GM15510 (cell line): ENCODE measurements around the gene MOK.

Source experiments
- POLR2A ChIP-seq: IDR thresholded peaks from 3 replicates; pipeline ENCODE4 v1.6.1; 2011; ENCODE audit warnings: borderline replicate concordance; ENCODE audit not compliant: insufficient read length; ENCODE audit errors: extremely low read depth

Gene MOK

DNA sequence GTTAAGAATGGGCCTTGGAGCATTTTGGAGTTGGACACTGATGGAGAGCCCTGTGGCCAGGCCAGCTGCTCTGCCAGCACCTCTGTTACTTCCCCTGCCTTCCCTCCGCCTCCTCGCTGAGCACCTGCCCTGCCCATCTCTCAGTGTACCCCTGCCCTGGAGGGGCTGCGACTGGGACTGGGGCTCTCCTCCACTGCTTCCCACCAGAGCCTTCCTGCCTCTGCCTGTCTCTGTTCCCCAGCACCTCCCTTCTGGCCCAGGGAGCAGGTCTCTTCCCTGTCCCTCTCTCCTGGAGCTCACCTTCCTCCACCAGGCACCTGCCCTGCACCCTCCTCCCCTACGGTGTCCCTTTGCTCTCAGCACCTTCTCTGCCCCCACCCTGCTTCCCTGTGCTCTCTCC is 103.2 kb downstream of the MOK start:
- no peak for TF ChIP-seq POLR2A

DNA sequence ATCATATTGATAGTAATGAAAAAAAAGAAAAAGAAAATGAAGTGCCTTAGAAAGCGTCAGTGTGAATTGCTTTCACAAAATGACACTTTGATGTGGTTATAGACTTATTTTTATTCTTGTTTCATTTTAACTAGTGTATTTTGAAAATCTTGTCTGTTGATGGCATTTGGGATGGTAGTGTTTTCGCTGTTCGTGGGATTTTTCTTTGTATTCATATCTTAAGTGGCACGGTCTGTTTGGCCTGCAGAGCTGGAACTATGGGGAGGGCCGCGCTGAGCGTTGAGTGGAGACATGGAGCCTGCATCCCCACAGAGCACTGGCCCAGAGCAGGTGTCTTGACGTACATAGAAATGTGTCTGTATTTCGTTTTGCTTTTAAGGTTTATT is 103.6 kb downstream of the MOK start:
- TF ChIP-seq POLR2A, result no peak

- no peak for TF ChIP-seq POLR2A
Measured at GRCh38 chr14:102200690-102201352, 104.1 kb downstream of the MOK start.

DNA sequence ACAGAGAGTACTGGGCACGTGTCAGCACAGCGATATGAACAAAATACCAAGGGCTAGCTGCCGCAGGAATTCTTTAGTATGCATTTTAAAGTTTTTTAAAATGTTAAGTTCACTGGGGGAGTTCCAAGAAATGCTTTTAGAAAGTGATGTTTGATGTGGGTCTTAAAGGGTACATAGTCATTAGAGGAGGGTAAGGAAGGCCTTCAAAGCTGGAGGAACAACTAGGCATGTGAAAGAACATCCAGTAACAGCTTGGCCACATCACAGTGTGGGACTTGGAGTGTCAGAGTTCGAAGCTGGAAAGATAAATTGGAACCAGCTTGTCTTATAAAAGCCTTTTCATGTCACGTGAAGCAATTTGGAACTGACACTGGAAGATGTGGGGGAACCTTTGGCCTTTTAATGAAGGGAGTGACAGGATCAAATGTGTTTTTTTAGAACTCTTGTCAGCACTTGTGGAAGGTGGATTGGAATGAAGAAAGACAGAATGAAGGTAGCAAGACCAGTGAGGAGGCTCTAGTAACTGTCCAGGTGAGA is 107.6 kb downstream of the MOK start:
- no peak for TF ChIP-seq POLR2A

DNA sequence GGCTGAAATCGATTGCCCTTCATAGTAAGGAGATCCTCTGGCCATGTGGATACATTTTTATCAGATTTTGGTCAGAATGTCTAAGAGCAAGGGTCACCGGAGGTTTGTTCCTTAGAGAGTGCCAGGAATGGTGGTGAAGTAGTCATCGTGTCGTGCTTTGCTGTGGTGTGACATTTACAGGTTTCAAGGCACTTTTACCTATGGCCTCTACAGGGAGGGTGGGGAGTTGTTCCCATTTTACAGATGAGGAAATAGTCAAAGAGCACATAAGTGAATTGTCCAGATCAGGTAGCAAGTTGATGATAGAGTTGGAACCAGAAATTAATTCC is 108.1 kb downstream of the MOK start:
- no peak for TF ChIP-seq POLR2A

DNA sequence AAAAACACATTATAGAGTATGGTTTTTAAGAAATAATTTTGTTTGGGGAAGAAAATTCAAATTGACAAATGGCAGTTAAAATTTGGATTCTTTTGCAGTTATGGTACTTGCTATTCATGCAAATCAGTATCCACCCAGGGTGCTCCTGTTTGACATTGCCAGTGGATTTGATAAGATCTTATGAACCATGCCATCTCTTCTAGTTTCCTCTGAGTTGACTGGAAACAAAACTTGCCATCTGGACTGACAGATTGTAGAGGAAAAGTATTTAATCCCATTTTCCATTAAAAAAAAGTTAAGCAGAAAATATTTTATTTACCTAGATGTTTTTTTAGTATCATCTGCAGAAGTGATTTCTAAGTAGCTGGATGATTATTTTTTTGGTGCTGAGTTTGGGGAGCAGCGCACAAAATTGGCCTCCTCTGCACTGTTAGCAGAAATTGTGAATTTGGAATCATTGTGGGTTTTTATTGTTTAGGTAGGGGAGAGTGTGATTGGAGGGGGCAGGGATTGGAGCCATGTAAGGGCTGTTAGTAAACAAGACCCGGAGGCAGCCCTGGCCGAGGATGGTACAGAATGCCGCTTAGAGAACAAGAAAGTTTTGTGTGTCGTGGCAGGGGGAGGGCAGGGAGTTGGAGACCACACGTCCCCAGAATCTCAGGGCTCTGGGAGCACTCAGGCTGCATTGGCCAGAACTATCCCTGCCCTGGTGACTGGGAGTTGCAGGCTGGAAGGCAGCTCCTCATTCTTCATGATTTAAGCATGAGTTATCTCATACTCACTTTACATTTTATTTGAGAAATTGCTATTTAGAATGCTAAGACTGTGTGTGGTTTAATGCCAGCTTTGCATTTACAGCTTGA is 108.7 kb downstream of the MOK start:
- no peak for TF ChIP-seq POLR2A

GRCh38 chr14:102195446-102195845 is 109.5 kb downstream of the MOK start:
- TF ChIP-seq POLR2A, result no peak

DNA sequence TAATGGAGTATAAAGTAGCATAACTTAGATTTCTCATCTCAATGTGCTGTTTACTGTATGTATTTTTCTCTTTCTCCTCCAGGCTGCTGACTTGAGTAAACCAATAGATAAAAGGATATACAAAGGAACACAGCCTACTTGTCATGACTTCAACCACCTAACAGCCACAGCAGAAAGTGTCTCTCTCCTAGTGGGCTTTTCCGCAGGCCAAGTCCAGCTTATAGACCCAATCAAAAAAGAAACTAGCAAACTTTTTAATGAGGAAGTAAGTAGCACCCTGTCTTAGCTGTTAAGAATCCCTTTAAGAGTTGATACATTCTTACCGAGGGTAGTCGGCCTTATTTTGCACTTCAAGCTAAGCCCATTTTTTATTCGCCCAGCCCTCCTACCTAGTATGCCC is 110.1 kb downstream of the MOK start:
- no peak for TF ChIP-seq POLR2A

DNA sequence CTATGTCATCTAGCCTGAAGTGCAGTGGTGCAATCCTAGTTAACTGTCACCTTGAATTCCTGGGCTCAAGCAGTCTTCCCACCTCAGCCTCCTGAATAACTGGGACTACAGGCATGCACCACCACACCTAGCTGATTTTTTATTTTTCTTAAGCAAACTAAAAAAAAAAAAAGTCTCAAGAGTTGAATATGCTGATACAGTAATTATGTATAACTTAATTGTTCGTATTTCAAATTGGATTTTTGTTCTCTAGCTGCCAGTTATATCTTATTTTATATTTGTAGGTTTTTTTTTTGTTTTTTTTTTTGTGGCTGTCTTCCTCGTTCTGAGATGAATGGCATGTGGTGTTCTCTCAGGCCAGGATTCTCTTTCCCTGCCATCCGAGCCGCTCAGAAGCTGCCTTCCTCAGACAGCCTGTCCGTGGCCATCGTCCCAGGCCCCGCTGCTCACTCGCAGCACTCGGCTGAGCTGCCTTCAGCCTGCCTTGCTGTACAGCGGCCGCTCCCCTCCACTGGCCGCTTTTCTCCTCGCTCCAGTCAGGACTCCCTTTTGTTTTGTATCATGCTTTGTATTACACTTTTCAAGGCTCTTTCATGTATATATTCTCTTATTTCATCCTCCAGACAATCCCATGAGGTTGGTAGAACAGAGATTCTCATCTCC is 112.0 kb downstream of the MOK start:
- TF ChIP-seq POLR2A, result no peak

DNA sequence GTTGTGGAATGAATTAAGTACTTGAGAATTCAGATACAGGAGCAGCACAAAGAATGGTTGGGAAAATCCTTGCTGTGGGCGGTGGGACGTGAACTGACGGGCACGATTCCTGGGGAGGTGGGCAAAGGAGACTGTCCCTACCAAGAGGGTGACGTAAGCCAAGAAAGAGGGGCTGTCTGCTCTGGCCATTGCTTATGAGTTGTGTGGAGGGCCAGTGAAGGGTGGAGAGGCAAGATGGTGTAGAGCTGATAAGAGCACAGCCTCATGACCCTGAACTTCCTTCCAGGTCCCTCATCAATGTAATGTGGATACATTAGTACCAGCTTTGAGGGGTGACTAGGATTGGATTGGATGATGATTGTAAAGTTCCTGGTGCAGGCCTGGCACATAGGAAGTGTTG is 115.1 kb downstream of the MOK start:
- no peak for TF ChIP-seq POLR2A

GRCh38 chr14:102188187-102188586 is 116.8 kb downstream of the MOK start:
- no peak for TF ChIP-seq POLR2A

- TF ChIP-seq POLR2A, result no peak
Measured at GRCh38 chr14:102187568-102188001, 117.4 kb downstream of the MOK start.

DNA sequence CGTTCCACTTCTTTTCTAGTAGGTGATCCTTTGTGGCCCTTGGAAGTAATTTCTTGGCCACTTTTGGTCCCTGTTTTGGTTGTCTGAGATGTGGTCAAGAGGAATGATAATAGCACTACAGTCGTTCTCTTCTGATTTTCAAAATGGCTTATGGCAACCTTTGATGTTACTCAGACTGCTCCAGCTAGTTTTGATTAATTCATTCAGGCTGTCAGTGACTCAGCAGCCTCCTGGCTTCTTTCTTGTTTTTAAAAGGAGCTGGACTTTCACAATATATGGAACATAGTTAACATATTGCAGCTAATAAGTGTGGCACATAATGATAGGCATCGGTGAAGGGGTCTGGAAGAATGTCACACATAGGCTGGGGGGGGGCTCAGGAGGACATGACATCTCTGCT is 117.9 kb downstream of the MOK start:
- no peak for TF ChIP-seq POLR2A

- TF ChIP-seq POLR2A, result no peak
Measured at GRCh38 chr14:102185360-102185759, 119.6 kb downstream of the MOK start.

- TF ChIP-seq POLR2A, result no peak
Measured at GRCh38 chr14:102184316-102185035, 120.5 kb downstream of the MOK start.
